ENCODE data around the gene SLC30A9. TPM values are rescaled to one million over a fixed set of nuclear protein-coding genes. Genes with fewer than 3 reads are reported as not detected.

The SLC30A9 gene
- total and polyA plus RNA-seq, 2 experiments from 2014 or later, result 67.3 to 74.6 TPM

DNA sequence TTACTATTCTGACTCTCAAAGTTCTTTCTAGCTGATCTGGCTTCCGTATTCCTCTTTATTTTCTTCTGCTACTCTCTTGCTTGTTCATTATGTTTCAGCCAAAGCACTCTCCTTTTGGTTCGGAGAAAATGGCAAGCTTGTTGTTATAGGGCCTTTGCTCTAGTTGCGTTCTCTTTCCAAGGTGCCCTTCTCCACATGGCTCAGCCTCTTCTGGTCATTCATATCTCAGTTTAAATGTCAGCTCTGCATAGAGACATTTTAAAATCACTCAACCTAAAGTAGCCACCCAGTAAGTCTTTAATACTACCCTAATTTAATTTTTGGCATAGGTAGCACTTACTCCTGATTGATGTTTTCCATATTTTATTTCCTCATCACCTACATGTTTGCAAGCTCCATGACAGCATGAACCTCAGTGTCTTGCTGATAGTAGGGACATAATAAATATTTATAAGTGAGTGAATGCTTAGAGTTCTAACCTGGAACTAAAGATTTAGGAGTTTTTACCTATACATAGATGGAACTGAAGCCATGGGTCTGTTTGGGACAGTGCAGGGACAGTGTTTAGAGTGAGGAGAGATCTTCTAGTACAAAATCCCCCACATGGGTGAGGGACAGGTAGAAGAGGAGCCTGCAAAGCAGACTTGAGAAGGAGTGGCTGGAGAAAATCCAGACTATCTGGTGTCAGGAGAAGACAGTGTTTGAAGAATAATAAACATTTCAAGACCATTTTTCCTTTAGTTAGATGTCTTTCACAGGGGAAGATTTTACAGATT lies 17.9 kb downstream of the SLC30A9 start:
- H3K27ac Mint-ChIP-seq, result no peak overlapping the region
- Histone ChIP-seq H3K79me2 (replicated peaks; ENCODE audit: insufficient read depth) (peaks cover 71% of the 10 kb centered on the region), H3K9me2 (ENCODE audit: insufficient read depth) (no peaks in the 10 kb centered on the region), H2AFZ (no peak overlapping the region), H4K20me1 (replicated peaks; ENCODE audit: insufficient read depth) (peaks cover 6% of the 10 kb centered on the region), H3K27me3 (ENCODE audit: insufficient read depth) (no peaks in the 10 kb centered on the region), H3K4me3 (no peak overlapping the region), H3F3A (replicated peaks; ENCODE audit: low read depth) (no peaks in the 10 kb centered on the region), H3K4me2 (no peak overlapping the region), H3K36me3 (ENCODE audit: insufficient read depth) (no peaks in the 10 kb centered on the region), H3K4me1 (ENCODE audit: insufficient read depth) (no peaks in the 10 kb centered on the region), H3K27ac (ENCODE audit: low read depth) (no peak overlapping the region)
- H3K4me1 Mint-ChIP-seq, result no peaks in the 10 kb centered on the region
- TF ChIP-seq, protein P1, sequence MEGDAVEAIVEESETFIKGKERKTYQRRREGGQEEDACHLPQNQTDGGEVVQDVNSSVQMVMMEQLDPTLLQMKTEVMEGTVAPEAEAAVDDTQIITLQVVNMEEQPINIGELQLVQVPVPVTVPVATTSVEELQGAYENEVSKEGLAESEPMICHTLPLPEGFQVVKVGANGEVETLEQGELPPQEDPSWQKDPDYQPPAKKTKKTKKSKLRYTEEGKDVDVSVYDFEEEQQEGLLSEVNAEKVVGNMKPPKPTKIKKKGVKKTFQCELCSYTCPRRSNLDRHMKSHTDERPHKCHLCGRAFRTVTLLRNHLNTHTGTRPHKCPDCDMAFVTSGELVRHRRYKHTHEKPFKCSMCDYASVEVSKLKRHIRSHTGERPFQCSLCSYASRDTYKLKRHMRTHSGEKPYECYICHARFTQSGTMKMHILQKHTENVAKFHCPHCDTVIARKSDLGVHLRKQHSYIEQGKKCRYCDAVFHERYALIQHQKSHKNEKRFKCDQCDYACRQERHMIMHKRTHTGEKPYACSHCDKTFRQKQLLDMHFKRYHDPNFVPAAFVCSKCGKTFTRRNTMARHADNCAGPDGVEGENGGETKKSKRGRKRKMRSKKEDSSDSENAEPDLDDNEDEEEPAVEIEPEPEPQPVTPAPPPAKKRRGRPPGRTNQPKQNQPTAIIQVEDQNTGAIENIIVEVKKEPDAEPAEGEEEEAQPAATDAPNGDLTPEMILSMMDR (conservative IDR thresholded peaks at IDR 0.05; ENCODE audit: low read depth in 2 of 2), result no peak
- no peak for TF ChIP-seq NANOG (IDR thresholded peaks at IDR 0.05; ENCODE audit: borderline replicate concordance)
- TF ChIP-seq EZH2 (IDR thresholded peaks at IDR 0.05; ENCODE audit: low read depth, unreplicated experiment), result no peak
- no peak for TF ChIP-seq JUNB (IDR thresholded peaks at IDR 0.05; ENCODE audit: unreplicated experiment)
- TF ChIP-seq CREB1 (CRISPR knock-in tag; IDR thresholded peaks at IDR 0.05; ENCODE audit: low read depth), result no peak
- TF ChIP-seq ZNF331 (CRISPR knock-in tag; IDR thresholded peaks at IDR 0.05; ENCODE audit: low read depth), result no peak
- TF ChIP-seq ZNF114 (CRISPR knock-in tag; IDR thresholded peaks at IDR 0.05), result no peak
- TF ChIP-seq EZH2phosphoT487 (IDR thresholded peaks at IDR 0.05; ENCODE audit: unreplicated experiment), result no peak
- no peak for TF ChIP-seq STAT1 (IDR thresholded peaks at IDR 0.05; ENCODE audit: unreplicated experiment)
- TF ChIP-seq, protein P2, sequence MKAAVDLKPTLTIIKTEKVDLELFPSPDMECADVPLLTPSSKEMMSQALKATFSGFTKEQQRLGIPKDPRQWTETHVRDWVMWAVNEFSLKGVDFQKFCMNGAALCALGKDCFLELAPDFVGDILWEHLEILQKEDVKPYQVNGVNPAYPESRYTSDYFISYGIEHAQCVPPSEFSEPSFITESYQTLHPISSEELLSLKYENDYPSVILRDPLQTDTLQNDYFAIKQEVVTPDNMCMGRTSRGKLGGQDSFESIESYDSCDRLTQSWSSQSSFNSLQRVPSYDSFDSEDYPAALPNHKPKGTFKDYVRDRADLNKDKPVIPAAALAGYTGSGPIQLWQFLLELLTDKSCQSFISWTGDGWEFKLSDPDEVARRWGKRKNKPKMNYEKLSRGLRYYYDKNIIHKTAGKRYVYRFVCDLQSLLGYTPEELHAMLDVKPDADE (IDR thresholded peaks at IDR 0.05), result no peak
- TF ChIP-seq, protein P3, sequence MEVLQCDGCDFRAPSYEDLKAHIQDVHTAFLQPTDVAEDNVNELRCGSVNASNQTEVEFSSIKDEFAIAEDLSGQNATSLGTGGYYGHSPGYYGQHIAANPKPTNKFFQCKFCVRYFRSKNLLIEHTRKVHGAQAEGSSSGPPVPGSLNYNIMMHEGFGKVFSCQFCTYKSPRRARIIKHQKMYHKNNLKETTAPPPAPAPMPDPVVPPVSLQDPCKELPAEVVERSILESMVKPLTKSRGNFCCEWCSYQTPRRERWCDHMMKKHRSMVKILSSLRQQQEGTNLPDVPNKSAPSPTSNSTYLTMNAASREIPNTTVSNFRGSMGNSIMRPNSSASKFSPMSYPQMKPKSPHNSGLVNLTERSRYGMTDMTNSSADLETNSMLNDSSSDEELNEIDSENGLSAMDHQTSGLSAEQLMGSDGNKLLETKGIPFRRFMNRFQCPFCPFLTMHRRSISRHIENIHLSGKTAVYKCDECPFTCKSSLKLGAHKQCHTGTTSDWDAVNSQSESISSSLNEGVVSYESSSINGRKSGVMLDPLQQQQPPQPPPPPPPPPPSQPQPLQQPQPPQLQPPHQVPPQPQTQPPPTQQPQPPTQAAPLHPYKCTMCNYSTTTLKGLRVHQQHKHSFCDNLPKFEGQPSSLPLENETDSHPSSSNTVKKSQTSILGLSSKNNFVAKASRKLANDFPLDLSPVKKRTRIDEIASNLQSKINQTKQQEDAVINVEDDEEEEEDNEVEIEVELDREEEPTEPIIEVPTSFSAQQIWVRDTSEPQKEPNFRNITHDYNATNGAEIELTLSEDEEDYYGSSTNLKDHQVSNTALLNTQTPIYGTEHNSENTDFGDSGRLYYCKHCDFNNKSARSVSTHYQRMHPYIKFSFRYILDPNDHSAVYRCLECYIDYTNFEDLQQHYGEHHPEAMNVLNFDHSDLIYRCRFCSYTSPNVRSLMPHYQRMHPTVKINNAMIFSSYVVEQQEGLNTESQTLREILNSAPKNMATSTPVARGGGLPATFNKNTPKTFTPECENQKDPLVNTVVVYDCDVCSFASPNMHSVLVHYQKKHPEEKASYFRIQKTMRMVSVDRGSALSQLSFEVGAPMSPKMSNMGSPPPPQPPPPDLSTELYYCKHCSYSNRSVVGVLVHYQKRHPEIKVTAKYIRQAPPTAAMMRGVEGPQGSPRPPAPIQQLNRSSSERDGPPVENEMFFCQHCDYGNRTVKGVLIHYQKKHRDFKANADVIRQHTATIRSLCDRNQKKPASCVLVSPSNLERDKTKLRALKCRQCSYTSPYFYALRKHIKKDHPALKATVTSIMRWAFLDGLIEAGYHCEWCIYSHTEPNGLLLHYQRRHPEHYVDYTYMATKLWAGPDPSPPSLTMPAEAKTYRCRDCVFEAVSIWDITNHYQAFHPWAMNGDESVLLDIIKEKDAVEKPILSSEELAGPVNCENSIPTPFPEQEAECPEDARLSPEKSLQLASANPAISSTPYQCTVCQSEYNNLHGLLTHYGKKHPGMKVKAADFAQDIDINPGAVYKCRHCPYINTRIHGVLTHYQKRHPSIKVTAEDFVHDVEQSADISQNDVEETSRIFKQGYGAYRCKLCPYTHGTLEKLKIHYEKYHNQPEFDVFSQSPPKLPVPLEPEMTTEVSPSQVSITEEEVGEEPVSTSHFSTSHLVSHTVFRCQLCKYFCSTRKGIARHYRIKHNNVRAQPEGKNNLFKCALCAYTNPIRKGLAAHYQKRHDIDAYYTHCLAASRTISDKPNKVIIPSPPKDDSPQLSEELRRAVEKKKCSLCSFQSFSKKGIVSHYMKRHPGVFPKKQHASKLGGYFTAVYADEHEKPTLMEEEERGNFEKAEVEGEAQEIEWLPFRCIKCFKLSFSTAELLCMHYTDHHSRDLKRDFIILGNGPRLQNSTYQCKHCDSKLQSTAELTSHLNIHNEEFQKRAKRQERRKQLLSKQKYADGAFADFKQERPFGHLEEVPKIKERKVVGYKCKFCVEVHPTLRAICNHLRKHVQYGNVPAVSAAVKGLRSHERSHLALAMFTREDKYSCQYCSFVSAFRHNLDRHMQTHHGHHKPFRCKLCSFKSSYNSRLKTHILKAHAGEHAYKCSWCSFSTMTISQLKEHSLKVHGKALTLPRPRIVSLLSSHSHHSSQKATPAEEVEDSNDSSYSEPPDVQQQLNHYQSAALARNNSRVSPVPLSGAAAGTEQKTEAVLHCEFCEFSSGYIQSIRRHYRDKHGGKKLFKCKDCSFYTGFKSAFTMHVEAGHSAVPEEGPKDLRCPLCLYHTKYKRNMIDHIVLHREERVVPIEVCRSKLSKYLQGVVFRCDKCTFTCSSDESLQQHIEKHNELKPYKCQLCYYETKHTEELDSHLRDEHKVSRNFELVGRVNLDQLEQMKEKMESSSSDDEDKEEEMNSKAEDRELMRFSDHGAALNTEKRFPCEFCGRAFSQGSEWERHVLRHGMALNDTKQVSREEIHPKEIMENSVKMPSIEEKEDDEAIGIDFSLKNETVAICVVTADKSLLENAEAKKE (CRISPR knock-in tag; IDR thresholded peaks at IDR 0.05), result no peak
- TF ChIP-seq POLR2AphosphoS5 (IDR thresholded peaks at IDR 0.05; ENCODE audit: low read depth), result no peak
- TF ChIP-seq, protein P4, sequence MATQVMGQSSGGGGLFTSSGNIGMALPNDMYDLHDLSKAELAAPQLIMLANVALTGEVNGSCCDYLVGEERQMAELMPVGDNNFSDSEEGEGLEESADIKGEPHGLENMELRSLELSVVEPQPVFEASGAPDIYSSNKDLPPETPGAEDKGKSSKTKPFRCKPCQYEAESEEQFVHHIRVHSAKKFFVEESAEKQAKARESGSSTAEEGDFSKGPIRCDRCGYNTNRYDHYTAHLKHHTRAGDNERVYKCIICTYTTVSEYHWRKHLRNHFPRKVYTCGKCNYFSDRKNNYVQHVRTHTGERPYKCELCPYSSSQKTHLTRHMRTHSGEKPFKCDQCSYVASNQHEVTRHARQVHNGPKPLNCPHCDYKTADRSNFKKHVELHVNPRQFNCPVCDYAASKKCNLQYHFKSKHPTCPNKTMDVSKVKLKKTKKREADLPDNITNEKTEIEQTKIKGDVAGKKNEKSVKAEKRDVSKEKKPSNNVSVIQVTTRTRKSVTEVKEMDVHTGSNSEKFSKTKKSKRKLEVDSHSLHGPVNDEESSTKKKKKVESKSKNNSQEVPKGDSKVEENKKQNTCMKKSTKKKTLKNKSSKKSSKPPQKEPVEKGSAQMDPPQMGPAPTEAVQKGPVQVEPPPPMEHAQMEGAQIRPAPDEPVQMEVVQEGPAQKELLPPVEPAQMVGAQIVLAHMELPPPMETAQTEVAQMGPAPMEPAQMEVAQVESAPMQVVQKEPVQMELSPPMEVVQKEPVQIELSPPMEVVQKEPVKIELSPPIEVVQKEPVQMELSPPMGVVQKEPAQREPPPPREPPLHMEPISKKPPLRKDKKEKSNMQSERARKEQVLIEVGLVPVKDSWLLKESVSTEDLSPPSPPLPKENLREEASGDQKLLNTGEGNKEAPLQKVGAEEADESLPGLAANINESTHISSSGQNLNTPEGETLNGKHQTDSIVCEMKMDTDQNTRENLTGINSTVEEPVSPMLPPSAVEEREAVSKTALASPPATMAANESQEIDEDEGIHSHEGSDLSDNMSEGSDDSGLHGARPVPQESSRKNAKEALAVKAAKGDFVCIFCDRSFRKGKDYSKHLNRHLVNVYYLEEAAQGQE (IDR thresholded peaks at IDR 0.05; ENCODE audit: unreplicated experiment), result no peak
- no peak overlapping the region for H3K4me3 Mint-ChIP-seq
- peaks cover 10% of the 10 kb centered on the region; the same call in 2 of the 3 replicates for H3K36me3 Mint-ChIP-seq (ENCODE audit: low read depth)
- ATAC-seq (no peak), DNase-seq (ENCODE audit: low spot score) (no peak)
- H3K9me3 Mint-ChIP-seq, result no peaks in the 10 kb centered on the region
- H3K27me3 Mint-ChIP-seq (ENCODE audit: insufficient read depth, low read depth, poor library complexity), result peaks cover 1% of the 10 kb centered on the region

Data from GM23338 (cell line).